NCI-H187 (cell line): ENCODE data around the gene BRINP3.

Experiments used
- DNase-seq, 2 experiments: peaks; one replicate each; lab custom pipeline; 2025; lab: John Stamatoyannopoulos, UW

BRINP3 gene

DNA sequence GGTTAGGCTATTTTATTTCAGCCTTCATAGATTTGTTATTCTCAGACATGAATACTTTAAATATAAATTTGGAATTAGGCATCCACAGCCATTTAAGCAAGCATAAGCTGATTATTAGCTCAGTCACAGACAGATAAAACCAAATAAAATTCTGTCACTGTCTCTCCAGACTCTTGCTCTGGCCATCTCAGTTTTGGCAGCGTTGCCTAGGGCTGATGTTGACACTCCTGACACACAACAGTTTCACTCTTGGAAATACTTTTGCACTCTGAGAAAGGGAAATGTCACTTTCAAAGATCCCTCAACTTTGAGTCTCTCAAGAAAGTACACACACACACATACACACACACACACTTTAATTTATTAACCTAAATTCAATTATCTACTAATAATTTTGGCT, 372.7 kb downstream of the BRINP3 start:
- no peak for DNase-seq

DNA sequence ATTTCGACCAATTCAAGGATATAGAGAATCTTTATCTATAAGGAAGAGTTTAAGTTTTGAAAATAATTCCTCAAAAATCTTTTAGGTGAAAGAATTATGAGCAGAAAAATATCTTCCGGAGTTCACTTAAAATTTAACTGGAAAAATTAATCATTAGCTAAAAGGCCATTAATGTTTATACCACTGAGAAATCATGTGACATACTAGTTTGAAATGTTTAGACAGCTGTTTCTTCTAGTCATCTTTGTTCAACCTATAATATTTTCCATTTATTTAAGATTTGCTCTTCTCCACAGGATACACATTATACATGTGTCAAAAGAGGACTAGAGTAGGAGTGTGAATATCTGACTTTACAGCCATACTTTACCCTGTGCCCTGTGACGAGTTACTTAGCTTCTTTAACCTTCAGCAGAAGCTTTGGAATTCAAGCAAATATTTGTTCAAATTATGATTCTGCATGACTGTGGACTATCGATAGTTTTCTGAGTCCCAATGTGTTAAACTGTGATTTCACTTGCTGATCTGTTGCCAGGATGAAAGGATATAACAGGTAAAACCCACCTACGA, 374.8 kb downstream of the BRINP3 start:
- DNase-seq, result no peak

DNA sequence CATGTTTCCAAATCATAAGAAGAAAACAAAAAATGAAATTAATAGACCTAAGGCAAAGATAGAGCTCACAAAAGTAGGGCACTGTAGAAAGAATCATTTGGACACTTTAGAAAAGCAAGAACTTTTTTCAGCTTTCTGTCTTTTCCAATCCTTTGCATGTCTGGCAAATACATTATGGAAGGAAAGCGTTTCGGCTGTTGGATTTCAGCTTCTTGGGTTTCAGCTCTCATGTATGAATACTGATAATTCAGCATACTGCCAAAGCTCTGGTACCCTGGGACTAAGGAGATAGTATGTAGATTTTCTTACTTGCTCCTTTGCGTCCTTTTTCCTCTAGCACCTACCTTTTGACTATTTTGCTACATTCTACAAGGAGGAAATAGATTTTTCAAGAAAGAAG, 375.9 kb downstream of the BRINP3 start:
- no peak for DNase-seq

DNA sequence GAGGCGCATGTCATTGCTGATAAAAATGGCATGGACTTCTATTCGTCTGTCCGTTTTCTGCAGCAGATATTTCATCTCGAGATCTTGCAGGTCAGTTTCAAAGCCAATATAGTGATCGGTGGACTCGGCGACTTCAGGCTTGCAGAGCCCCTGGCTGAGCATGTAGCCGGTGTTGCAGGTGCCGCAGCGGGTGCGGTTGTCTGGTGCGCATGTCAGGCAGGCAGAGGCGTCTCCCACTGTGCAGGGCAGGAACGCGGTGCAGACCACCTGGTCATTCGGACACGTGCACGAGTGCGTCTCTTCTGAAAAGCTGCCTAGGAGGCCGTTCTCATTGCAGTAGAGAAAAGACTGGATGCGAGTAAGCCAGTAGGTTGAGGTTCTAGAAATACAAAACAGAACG, 378.9 kb downstream of the BRINP3 start:
- no peak for DNase-seq

DNA sequence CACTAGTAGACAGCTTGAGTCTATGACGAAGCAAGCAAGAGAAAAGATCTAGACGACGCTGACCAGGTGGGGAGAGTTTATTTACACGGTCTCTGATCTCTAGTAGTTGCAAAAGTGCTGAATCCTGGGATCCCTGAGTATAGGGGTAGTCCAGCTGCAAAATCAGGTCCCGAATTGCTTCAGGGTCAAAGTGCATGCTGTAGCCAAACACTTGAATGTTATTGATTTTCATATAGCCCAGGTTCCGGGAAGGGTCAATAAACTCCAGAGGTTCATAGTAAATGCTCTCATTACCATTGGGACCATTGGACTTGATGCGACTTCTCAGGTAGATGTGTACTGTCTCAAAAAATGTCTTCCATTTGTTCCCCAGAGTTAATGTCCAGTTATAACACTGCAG, 379.6 kb downstream of the BRINP3 start:
- DNase-seq, result no peak

DNA sequence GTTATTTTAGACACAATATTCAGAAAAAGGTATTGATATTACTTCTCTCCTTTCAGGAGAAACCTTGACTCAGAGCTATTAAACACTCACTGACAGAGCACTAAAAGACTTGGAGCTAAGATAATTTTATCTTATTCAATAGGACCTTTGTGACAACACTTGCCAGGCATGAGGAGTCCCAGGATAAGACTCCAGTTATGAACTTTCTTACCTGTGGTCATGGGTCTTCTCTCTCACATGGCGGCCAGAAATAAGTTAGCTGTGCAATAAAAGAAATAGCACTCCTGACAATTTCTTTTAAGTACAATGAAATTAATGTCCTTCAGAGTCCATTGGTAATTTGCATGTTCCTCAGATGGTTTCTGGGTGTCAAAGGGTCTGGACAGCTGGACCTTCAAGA, 382.1 kb downstream of the BRINP3 start:
- DNase-seq, result no peak

DNA sequence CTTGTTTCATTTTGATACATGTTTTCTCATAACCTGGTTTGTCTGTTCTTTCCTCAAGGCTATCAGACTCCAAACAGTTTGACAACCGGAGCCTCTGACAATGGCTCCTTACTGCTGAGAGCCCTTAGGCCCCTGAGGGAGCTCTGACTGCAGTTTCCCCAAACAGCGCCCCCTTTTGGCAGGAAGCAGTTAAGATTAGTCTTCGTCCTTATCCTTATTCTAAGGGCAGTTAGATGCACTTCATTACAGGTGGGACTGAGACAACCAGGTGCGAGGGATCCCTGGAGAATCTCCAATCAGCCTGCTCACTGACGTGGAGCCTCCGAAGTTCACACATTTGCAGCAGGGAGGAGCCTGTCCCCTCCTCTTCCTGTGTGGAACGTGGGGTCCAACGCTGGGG, 393.1 kb downstream of the BRINP3 start:
- DNase-seq, result no peak

DNA sequence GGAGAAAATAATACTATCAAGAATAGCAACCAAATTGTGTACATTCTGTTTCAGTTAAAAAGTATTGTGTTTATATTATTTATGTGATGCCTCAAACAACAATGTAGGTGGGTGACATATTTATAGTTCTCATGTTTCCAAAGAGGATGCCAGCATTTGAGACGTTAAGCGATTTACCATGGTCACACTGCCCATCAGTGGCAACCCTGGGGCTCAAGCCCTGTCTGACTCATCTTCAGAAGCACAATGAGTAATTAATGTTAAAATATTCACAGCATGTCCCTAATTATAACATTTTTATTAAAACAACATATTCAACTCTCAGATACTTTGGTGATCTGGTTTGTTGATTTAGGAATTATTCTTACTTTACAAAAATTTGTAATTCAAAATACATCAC, 409.4 kb downstream of the BRINP3 start:
- no peak for DNase-seq

DNA sequence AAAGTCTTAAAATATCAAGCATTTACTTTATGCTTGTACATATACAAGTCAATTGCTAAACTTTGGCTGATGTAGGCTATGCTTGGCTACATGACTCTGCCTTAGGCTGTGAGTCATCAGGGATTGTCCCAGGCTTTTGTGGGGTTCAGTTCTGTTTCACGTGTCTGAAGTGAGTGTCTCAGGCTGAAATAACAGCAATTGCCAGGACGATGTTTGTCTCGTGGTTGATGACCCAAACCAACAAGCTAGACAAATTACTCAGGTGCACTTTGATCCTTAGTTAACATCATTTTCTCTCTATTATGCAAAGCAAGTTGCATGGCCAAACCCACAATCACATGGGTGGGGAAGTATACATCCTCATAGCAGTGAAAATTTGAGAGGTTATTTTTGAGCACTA, 410.1 kb downstream of the BRINP3 start:
- DNase-seq, result no peak

DNA sequence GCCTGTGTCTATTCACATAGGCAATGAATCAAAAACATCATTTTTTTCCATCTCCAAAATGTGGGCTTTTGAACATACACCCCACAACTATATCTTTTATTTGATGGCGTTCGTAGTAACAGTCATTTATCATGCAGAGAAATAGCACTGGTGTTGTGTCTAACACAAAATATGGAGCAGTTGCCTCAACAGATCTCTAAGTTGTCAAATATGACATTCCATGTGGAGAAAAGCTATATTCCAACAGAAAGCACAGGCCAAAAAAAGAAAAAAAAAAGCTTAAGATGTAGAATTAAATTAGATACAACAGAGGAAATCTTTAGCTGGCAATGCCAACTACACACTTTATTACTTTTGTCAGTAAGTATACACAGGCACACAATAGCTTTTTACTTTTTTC, 411.7 kb downstream of the BRINP3 start:
- no peak for DNase-seq

DNA sequence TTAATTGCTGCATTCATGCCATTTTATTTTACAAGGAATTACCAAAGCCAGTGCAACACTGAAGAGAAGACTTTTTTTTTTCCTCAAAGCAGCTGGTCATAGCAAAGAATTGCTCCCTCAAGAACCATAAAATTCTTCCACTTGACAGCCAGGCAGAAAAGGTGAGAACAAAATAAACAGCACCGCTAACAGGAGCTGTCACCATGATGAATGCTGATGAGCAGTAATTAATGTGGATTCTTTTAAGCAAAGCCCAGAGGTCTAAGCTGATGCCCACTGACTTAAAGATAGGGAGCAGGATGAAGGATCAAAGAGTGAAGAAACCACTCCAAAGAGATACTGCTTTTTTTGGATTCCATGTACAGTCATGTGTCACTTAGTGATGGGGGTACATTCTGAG, 428.4 kb downstream of the BRINP3 start:
- DNase-seq, result no peak
